ENCODE data around the gene EVI2A. TPM values are rescaled to one million over a fixed set of nuclear protein-coding genes. Genes with fewer than 3 reads are reported as not detected.
A peak's percentile ranks its signal among the peaks of the same experiment; 100 is the strongest.

Gene EVI2A
- total RNA-seq, 2 donors from 2014 or later, result 2.6 to 7.4 TPM

- intact Hi-C loops (cut with DNase I), result no loop called here
- Histone ChIP-seq H3K27ac (peak overlapping the region; percentile 53), H3K9me3 (no peaks in the 10 kb centered on the region), H3K36me3 (no peaks in the 10 kb centered on the region), H3K4me3 (peak overlapping the region; percentile 25), H3K4me1 (no peaks in the 10 kb centered on the region), H3K9ac (ENCODE audit: low read depth in 2 of 2, low read length in 2 of 2) (peak overlapping the region in 1 of 2 donors; percentile 46), H3K27me3 (no peaks in the 10 kb centered on the region)
- DNase-seq, result no peak
- TF ChIP-seq, protein P1, sequence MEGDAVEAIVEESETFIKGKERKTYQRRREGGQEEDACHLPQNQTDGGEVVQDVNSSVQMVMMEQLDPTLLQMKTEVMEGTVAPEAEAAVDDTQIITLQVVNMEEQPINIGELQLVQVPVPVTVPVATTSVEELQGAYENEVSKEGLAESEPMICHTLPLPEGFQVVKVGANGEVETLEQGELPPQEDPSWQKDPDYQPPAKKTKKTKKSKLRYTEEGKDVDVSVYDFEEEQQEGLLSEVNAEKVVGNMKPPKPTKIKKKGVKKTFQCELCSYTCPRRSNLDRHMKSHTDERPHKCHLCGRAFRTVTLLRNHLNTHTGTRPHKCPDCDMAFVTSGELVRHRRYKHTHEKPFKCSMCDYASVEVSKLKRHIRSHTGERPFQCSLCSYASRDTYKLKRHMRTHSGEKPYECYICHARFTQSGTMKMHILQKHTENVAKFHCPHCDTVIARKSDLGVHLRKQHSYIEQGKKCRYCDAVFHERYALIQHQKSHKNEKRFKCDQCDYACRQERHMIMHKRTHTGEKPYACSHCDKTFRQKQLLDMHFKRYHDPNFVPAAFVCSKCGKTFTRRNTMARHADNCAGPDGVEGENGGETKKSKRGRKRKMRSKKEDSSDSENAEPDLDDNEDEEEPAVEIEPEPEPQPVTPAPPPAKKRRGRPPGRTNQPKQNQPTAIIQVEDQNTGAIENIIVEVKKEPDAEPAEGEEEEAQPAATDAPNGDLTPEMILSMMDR (IDR thresholded peaks at IDR 0.05), result no peak
Observed at GRCh38 chr17:31311526-31311925, 9.9 kb downstream of the EVI2A start.

DNA sequence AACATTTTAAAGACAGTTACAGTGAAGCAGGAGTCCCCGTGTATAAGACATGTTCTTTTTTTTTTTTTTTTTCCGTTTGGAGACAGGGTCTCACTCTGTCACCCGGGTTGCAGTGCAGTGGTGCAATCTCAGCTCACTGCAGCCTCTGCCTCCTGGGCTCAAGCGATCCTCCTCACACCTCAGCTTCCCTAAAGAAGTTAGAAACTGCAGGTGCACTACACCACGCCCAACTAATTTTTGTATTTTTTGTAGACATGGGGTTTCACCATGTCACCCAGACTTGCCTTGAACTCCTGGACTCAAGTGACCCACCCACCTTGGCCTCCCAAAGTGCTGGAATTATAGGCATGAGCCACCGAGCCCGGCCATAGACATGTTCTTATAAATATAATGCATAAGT lies 10.5 kb downstream of the EVI2A start:
- DNase-seq, result no peak
- H3K27ac ChIP-seq, result peak overlapping the region; percentile 53
- H3K36me3 ChIP-seq, result no peaks in the 10 kb centered on the region
- H3K4me3 ChIP-seq, result no peak overlapping the region
- H3K9ac ChIP-seq (ENCODE audit: low read depth in 2 of 2, low read length in 2 of 2), result no peak overlapping the region
- H3K27me3 ChIP-seq, result no peaks in the 10 kb centered on the region
- no peaks in the 10 kb centered on the region for H3K9me3 ChIP-seq
- TF ChIP-seq, protein P1 (IDR thresholded peaks at IDR 0.05), result no peak
- H3K4me1 ChIP-seq, result no peaks in the 10 kb centered on the region
- intact Hi-C loops (cut with DNase I), result no loop called here

DNA sequence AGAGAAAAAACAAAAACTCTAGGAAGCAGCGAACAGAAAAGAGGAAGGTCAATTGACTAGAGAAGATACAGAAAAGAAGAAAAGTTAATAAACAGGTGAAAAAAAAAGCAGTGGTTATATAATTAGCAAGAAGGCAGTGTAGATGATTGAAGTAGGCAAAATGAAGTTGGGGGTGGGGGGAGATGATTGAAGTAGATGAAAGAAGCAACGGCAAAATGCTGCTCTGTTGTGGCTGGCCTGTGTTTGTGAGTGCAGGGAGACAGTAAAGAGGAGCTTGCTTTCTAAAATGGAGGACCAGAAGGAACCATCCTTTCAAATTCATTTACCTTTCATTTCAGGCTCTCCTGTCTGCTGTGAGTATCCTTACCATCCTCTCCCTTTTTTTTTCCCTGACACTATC lies 11.2 kb downstream of the EVI2A start:
- DNase-seq, result no peak
- intact Hi-C loops (cut with DNase I), result no loop called here
- Histone ChIP-seq H3K27ac (peak overlapping the region; percentile 53), H3K36me3 (no peaks in the 10 kb centered on the region), H3K27me3 (no peaks in the 10 kb centered on the region), H3K4me3 (peak overlapping the region; percentile 2), H3K4me1 (no peaks in the 10 kb centered on the region), H3K9me3 (no peaks in the 10 kb centered on the region), H3K9ac (ENCODE audit: low read depth in 2 of 2, low read length in 2 of 2) (no peak overlapping the region)
- TF ChIP-seq, protein P1 (IDR thresholded peaks at IDR 0.05), result no peak

GRCh38 chr17:31309556-31309955 lies 11.9 kb downstream of the EVI2A start:
- H3K27me3 ChIP-seq, result no peaks in the 10 kb centered on the region
- peak overlapping the region in 1 of 2 donors; percentile 3 for H3K9ac ChIP-seq (ENCODE audit: low read depth in 2 of 2, low read length in 2 of 2)
- H3K4me3 ChIP-seq, result peak overlapping the region; percentile 2
- DNase-seq, result no peak
- H3K27ac ChIP-seq, result peak overlapping the region; percentile 53
- H3K9me3 ChIP-seq, result no peaks in the 10 kb centered on the region
- TF ChIP-seq, protein P1 (IDR thresholded peaks at IDR 0.05), result no peak
- no peaks in the 10 kb centered on the region for H3K4me1 ChIP-seq
- no peaks in the 10 kb centered on the region for H3K36me3 ChIP-seq
- intact Hi-C loops (cut with DNase I), result no loop called here

GRCh38 chr17:31308372-31309334 lies 12.8 kb downstream of the EVI2A start:
- Histone ChIP-seq H3K36me3 (no peaks in the 10 kb centered on the region), H3K27ac (peak overlapping the region; percentile 53), H3K4me3 (no peak overlapping the region), H3K9ac (ENCODE audit: low read depth in 2 of 2, low read length in 2 of 2) (peak overlapping the region in 1 of 2 donors; percentile 58), H3K4me1 (no peaks in the 10 kb centered on the region), H3K9me3 (no peaks in the 10 kb centered on the region), H3K27me3 (no peaks in the 10 kb centered on the region)
- DNase-seq, result no peak
- TF ChIP-seq, protein P1 (IDR thresholded peaks at IDR 0.05), result no peak
- intact Hi-C loops (cut with DNase I), result no loop called here
